Fibroblast of skin of abdomen (primary cell): ENCODE data around the gene PHETA1. TPM values are rescaled to one million over a fixed set of nuclear protein-coding genes. Genes with fewer than 3 reads are reported as not detected.
A peak's percentile ranks its signal among the peaks of the same experiment; 100 is the strongest.

Source experiments
- DNase-seq: peaks from one replicate; pipeline ENCODE4 v3.0.0-alpha.2; 2013
- polyA plus RNA-seq, 2 experiments: library from polyadenylated mRNA; unstranded; fragments of 120-200 nt; gene quantifications; one replicate each; pipeline ENCODE4 v1.2.1, GENCODE V29; 2013; ENCODE audit not compliant: insufficient read length in 2 of 2

PHETA1 gene
- polyA plus RNA-seq (2013, experiment 1 of 2; ENCODE audit: insufficient read length): 9.0 TPM
- 9.9 TPM for polyA plus RNA-seq (2013, experiment 2 of 2; ENCODE audit: insufficient read length)

DNA sequence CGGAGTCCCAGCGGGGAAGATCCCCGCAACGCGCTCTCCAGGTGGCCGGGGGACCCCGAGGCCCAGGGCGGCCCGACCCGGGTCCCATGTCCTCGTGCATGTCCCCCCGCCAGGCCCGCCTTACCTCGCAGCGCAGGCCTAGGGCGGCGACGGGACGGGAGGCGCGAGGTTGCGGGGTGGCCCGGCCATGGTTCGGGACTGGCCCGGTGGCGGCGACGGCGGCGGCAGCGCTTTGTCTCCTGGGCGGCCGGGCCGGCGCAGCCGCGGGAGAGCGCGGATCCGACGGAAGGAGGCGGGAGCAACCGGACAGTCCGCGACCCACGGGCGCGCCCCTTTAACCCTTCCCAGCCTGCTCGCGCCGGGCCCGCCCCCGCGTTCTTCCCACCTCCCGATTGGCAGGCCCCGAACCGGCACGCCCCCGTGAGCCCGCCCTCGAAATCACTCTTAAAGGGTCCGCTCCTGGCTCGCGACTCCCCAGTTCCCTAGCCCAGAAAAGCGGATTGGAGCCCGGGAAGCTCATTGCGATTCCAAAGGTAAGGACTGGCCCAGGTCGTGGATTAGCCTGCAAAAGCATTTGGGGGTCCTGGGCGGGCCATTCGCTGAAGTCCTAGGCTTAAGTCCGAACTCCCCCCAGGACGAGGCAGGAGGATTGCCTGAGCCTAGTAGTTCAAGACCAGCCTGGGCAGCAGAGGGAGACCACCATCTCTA is at the start of gene PHETA1:
Gene PHETA1 (minus strand): TSS at position 308 of the 708 bp plus-strand sequence. CDS start 5,668 bp downstream, outside the sequence.
- DNase-seq: peak; percentile 85

GRCh38 chr12:111418594-111418880 is 49.6 kb upstream of the PHETA1 start:
- DNase-seq: no peak

GRCh38 chr12:111417784-111418593 is 49.1 kb upstream of the PHETA1 start:
- DNase-seq: no peak

DNA sequence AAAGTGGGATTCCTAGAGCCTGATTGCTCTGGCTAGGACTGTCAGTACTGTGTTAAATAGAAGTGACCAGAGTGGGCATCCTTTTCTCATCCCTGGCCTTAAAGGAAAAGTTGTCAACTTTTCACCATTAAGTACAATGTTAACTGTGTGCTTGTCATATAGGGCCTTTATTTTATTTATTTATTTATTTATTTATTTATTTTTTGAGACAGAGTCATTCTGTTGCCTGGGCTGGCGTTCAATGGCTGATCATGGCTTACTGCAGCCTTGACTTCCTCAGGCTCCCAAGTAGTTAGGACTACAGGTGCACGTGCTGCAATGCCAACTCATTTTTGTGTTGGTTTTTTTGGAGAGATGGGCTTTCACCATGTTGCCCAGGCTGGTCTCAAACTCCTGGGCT is 48.4 kb upstream of the PHETA1 start:
- DNase-seq: no peak

DNA sequence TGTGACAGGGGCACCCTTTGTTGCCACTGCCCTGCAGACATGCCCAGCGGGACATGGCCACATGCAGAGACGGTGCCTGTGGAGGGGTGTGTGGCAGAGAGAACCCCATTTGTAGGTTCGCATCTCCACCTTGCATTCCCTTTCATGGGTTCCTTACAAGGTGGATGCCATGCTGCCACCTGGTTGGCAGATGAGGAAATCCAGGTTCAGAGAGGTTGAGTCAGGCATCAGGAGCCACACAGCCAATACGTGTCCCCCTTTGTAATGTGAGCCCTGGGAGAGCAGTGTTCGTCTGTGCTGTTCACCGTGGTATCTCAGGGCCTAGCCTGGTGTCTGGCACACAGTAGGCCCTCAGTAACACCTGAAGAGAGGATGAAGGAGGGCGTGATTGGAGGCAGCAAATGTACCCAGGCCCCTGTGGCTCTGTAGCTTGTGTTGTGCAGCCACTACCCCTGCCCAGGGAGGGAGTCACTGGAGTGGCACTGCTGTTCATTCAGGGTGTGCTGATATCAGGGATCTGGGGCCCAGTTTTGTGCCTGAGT is 45.9 kb upstream of the PHETA1 start:
- no peak for DNase-seq

GRCh38 chr12:111413442-111414086 is 44.7 kb upstream of the PHETA1 start:
- no peak for DNase-seq

- no peak for DNase-seq
These were observed 44.0 kb upstream of the PHETA1 start for GRCh38 chr12:111412830-111413441.

- DNase-seq: no peak
These were observed 43.3 kb upstream of the PHETA1 start for GRCh38 chr12:111412007-111412829.

DNA sequence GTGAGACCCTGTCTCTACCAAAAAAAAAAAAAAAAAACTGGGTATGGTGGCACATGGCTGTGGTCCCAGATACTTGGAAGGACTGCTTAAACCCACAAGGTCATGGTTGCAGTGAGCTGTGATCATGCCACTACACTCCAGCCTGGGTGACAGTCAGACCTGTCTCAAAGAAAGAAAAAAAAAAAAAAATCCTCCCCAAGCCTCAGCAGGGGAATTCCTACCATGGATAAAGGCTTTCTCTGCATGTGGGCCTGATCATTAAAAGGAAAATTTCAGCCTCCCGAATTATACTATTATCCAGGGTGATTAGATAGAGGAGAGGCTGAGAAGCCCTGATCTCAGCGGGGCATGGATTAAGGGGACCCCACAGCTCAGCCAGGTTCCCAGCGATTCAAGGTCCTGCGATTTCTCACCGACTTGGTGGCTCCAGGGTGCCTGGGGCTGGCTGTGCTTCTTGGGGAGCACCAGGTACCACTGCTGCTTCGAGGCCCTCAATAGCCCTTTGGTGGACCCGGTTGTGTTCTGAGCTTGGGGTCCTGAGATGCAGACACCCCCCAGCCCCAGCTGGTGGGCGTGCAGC is 42.4 kb upstream of the PHETA1 start:
- DNase-seq: no peak

GRCh38 chr12:111410431-111411184 is 41.7 kb upstream of the PHETA1 start:
- DNase-seq: no peak

- peak; percentile 71 for DNase-seq
These were observed 41.0 kb upstream of the PHETA1 start for GRCh38 chr12:111409780-111410430.

- DNase-seq: no peak
These were observed 40.5 kb upstream of the PHETA1 start for GRCh38 chr12:111409403-111409779.

GRCh38 chr12:111408686-111409402 is 39.9 kb upstream of the PHETA1 start:
- no peak for DNase-seq

GRCh38 chr12:111408116-111408440 is 39.2 kb upstream of the PHETA1 start:
- no peak for DNase-seq

GRCh38 chr12:111407377-111408115 is 38.7 kb upstream of the PHETA1 start:
- DNase-seq: no peak

DNA sequence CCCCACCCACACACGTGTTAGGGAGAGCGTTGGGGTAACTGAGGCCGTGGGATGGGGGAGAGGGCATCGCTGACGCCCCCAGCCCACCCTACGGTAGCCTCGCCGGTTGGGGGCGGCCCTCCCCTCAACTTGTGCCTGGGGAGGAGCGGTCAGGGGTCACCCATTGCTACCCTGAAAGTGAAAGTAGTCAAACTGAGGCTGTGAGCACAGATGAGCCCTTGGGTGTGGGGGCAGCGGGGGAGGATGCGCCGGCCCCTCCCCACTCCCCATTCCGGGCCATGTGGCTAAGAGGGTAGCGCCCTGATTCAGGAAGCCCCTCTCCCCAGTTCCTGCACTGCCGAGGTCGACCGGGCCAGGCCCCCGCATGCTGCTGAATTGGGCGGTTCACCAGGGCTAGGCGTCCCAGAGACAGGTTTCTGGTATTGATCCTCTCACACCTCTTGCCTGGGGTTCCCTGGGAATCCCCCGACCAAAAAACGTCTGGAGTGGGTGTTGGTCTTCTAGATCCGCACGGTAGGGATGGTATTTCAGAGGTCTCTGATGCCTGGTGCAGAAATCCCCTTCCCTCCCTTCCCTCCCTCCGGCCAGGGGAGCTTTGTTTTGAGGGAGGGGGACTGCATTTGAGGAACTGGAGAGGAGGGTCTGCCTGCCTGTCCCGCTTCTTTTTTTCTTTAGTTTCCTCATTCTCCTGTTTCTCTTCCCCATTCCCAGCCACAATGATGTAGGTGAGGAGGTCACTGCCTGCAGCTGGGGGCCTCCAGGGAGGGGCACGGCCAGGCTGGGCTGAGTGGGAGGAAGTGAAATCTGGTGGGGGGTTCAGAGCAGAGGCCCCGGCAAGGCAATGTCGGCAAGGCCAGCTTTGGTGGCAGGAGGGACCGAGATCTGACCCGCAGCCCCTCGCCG is 37.8 kb upstream of the PHETA1 start:
- DNase-seq: no peak

- peak; percentile 69 for DNase-seq
These were observed 37.1 kb upstream of the PHETA1 start, which contains the start of gene SH2B3 for GRCh38 chr12:111405859-111406473. Gene SH2B3 (plus strand): TSS chr12:111405923. CDS start chr12:111418146, 12,223 bp downstream.
